Occipital lobe (tissue), 2 donors: Measurements from ENCODE around the gene SFTA2. TPM values are rescaled to one million over a fixed set of nuclear protein-coding genes. Genes with fewer than 3 reads are reported as not detected.

Experiments
- DNase-seq: peaks from one replicate; lab custom pipeline; 2025; lab: John Stamatoyannopoulos, UW
- total RNA-seq: library from RNA; depleted of rRNA; stranded (reverse); fragments of >200 nt; gene quantifications from one replicate; pipeline ENCODE4 v1.2.3, GENCODE V29; 2014

SFTA2 gene
- total RNA-seq, 1 donor from 2014 or later = not detected

GRCh38 chr6:30890646-30891449 lies 41.1 kb downstream of the SFTA2 start:
- DNase-seq = no peak

- DNase-seq = peak; percentile 60
Observed at GRCh38 chr6:30889921-30890645, 41.9 kb downstream of the SFTA2 start.

GRCh38 chr6:30889496-30889885 lies 42.5 kb downstream of the SFTA2 start:
- no peak for DNase-seq

- no peak for DNase-seq
Observed at GRCh38 chr6:30888816-30889495, 43.0 kb downstream of the SFTA2 start.

- peak; percentile 28 for DNase-seq
Observed at GRCh38 chr6:30887901-30888815, 43.8 kb downstream of the SFTA2 start.

GRCh38 chr6:30886897-30887255 lies 45.1 kb downstream of the SFTA2 start:
- no peak for DNase-seq

GRCh38 chr6:30885999-30886896 lies 45.7 kb downstream of the SFTA2 start:
- DNase-seq = peak; percentile 77

GRCh38 chr6:30885481-30885998 lies 46.4 kb downstream of the SFTA2 start:
- peak; percentile 56 for DNase-seq

- peak; percentile 56 for DNase-seq
Observed at GRCh38 chr6:30884521-30885480, 47.2 kb downstream of the SFTA2 start.

- peak; percentile 78 for DNase-seq
Observed at GRCh38 chr6:30883685-30884520, 48.1 kb downstream of the SFTA2 start, which contains the start of gene DDR1. DDR1 (plus strand) TSS chr6:30884519; CDS start chr6:30888730, 4,211 bp downstream.

- DNase-seq = no peak
Observed at GRCh38 chr6:30882759-30883684, 48.9 kb downstream of the SFTA2 start.

- DNase-seq = no peak
Observed at GRCh38 chr6:30882204-30882758, 49.7 kb downstream of the SFTA2 start.

- DNase-seq = no peak
Observed at GRCh38 chr6:30881392-30882203, 50.4 kb downstream of the SFTA2 start.
